Stimulated activated CD8-positive, alpha-beta memory T cell treated with anti-CD3 and anti-CD28 coated beads, Interleukin-12 subunit alpha, Interleukin-12 subunit beta, amount 100 ng/mL, for 24 hours (primary cell): ENCODE data around the gene RASSF8.

Experiments
- DNase-seq: peaks from one replicate; pipeline ENCODE4 v3.0.0-alpha.2; 2020; ENCODE audit errors: extremely low read depth

Gene RASSF8

GRCh38 chr12:26028953-26029735 is 70.7 kb downstream of the RASSF8 start:
- DNase-seq: no peak

- DNase-seq: no peak
Observed at GRCh38 chr12:26029736-26030022, 71.2 kb downstream of the RASSF8 start.

GRCh38 chr12:26030371-26030770 is 71.9 kb downstream of the RASSF8 start:
- DNase-seq: no peak

- DNase-seq: no peak
Observed at GRCh38 chr12:26031318-26031717, 72.8 kb downstream of the RASSF8 start.

GRCh38 chr12:26031827-26032226 is 73.3 kb downstream of the RASSF8 start:
- no peak for DNase-seq

GRCh38 chr12:26032290-26032689 is 73.8 kb downstream of the RASSF8 start:
- no peak for DNase-seq

- no peak for DNase-seq
Observed at GRCh38 chr12:26032719-26033241, 74.3 kb downstream of the RASSF8 start.

GRCh38 chr12:26034371-26035142 is 76.1 kb downstream of the RASSF8 start:
- DNase-seq: no peak

GRCh38 chr12:26036877-26037276 is 78.4 kb downstream of the RASSF8 start:
- no peak for DNase-seq

GRCh38 chr12:26037615-26038220 is 79.2 kb downstream of the RASSF8 start:
- DNase-seq: no peak

GRCh38 chr12:26042645-26043044 is 84.2 kb downstream of the RASSF8 start:
- DNase-seq: no peak

GRCh38 chr12:26043135-26044006 is 84.9 kb downstream of the RASSF8 start:
- DNase-seq: no peak

- DNase-seq: no peak
Observed at GRCh38 chr12:26044007-26044394, 85.5 kb downstream of the RASSF8 start.

GRCh38 chr12:26044592-26044991 is 86.1 kb downstream of the RASSF8 start:
- no peak for DNase-seq

- DNase-seq: no peak
Observed at GRCh38 chr12:26046203-26046602, 87.7 kb downstream of the RASSF8 start.

- no peak for DNase-seq
Observed at GRCh38 chr12:26046906-26047305, 88.4 kb downstream of the RASSF8 start.

GRCh38 chr12:26047401-26048226 is 89.1 kb downstream of the RASSF8 start:
- no peak for DNase-seq

GRCh38 chr12:26052652-26053051 is 94.2 kb downstream of the RASSF8 start:
- no peak for DNase-seq

- no peak for DNase-seq
Observed at GRCh38 chr12:26054383-26054782, 95.9 kb downstream of the RASSF8 start.

- no peak for DNase-seq
Observed at GRCh38 chr12:26055087-26055486, 96.6 kb downstream of the RASSF8 start.

- DNase-seq: no peak
Observed at GRCh38 chr12:26056335-26056734, 97.9 kb downstream of the RASSF8 start.
